NB4 (cell line): ENCODE measurements around the gene DENND6A.

Source experiments
- DNase-seq: peaks from one replicate; pipeline ENCODE4 v3.0.0; 2010; ENCODE audit warnings: low read depth
- H3K4me3 ChIP-seq: one replicate; pipeline ENCODE4 v1.5.1; 2011; ENCODE audit warnings: mild to moderate bottlenecking, low read depth, low read length, moderate library complexity
- MYC ChIP-seq: IDR thresholded peaks from 2 replicates; pipeline ENCODE4 v1.6.1; 2011; ENCODE audit warnings: low read depth, low read length
- POLR2A ChIP-seq: IDR thresholded peaks from 2 replicates; pipeline ENCODE4 v1.6.1; 2011; ENCODE audit warnings: mild to moderate bottlenecking; ENCODE audit not compliant: insufficient read length; ENCODE audit errors: extremely low read depth
- TF ChIP-seq, protein P1 (sequence below): IDR thresholded peaks from one replicate; pipeline ENCODE4 v1.5.1; 2012; ENCODE audit warnings: low read depth, low read length
- TF ChIP-seq, protein P2 (sequence below): IDR thresholded peaks from 2 replicates; pipeline ENCODE4 v1.6.1; 2011; ENCODE audit warnings: low read depth, low read length

The DENND6A gene

DNA sequence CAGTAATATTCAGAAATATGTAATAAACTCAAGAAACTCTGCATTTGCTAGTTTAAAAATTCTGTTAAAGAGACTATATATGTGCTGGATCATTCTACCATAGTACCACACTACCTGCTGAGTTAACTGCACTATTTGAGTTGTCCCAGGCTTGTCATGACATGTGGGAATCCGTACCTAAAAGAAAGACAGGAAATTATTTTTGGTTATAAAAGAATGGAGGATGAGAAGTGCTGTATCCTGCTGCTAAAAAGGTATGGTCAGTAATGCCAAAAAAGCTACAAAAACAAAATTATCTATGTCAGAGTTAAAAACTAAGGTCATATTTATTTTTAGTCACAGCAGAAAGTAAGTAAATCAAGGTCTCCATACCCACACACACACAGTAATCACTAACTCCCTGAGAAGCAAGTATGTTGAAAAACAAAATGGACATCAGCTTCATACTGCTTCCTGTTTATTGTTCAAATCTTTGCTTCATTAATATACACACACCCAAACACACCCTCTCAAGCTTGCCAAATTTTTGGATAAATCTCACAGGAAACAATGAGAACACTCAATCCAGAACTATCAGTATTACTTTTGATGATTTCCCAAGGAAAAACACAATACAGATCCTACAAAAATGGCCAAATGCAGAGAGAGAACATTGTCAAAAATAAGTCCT, 33.7 kb downstream of the DENND6A start:
- no peak overlapping the region for H3K4me3 ChIP-seq
- TF ChIP-seq MYC (no peak), POLR2A (no peak)
- TF ChIP-seq, protein P1, sequence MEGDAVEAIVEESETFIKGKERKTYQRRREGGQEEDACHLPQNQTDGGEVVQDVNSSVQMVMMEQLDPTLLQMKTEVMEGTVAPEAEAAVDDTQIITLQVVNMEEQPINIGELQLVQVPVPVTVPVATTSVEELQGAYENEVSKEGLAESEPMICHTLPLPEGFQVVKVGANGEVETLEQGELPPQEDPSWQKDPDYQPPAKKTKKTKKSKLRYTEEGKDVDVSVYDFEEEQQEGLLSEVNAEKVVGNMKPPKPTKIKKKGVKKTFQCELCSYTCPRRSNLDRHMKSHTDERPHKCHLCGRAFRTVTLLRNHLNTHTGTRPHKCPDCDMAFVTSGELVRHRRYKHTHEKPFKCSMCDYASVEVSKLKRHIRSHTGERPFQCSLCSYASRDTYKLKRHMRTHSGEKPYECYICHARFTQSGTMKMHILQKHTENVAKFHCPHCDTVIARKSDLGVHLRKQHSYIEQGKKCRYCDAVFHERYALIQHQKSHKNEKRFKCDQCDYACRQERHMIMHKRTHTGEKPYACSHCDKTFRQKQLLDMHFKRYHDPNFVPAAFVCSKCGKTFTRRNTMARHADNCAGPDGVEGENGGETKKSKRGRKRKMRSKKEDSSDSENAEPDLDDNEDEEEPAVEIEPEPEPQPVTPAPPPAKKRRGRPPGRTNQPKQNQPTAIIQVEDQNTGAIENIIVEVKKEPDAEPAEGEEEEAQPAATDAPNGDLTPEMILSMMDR, result no peak
- TF ChIP-seq, protein P2, sequence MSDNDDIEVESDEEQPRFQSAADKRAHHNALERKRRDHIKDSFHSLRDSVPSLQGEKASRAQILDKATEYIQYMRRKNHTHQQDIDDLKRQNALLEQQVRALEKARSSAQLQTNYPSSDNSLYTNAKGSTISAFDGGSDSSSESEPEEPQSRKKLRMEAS, result no peak
- DNase-seq, result no peak

DNA sequence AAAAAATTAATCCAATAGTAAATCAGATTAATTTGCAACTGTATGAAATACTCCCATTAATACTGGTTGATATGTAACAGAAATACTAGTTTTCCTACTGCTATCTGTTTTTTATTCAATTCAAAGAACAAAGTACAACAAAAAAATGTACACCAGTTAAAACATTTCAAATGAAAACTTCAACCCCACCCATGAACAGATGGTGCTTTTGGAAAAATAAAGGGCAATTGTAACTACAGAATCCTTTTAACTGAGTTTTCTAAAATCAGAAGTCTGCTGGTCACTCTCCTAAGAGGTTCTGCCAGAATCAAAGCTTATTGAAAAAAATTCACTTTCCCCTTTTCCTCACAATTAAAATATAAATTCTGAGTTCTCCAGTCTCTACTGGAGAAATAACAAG, 34.3 kb downstream of the DENND6A start:
- TF ChIP-seq, protein P1, result no peak
- no peak for TF ChIP-seq POLR2A
- no peak for TF ChIP-seq MYC
- TF ChIP-seq, protein P2, result no peak
- H3K4me3 ChIP-seq, result no peak overlapping the region
- DNase-seq, result no peak

DNA sequence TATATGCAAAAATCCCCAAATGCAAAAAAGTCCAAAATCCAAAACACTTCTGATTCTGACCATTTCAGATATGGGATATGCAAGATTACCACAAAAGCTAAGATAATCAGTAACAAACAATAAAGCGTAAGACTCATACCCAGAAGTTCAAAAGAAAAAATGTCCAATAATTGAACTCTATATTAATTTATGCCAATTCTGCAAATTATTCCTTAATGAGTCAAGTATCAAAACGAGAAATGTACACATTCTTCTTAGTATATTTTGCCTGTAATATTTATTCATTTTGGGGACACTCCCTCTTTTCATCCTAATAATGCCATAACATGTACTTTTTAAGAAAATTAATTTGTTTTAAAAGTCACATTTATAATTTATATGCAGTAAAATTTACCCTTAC, 37.1 kb downstream of the DENND6A start:
- no peak for DNase-seq
- TF ChIP-seq MYC, result no peak
- no peak for TF ChIP-seq POLR2A
- no peak overlapping the region for H3K4me3 ChIP-seq

DNA sequence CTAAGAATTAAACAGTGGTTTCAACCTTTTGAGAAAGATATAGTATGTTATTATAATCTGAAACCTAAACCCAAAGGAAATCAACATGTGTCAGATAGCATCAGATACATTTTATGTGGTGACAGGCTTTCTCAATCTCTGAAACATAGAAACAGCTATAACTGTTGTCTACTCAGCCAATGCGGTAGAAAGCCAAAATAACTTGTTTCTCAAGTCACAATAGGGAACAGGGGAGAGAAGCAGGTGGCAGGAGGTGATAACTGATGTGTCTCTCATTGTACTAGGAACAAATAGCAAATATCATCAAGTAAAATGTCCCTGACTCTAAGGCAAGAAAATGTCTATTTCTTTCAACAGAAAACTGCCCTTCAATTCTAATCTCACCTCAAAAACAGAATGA, 38.6 kb downstream of the DENND6A start:
- TF ChIP-seq, protein P1, result no peak
- TF ChIP-seq POLR2A (no peak), MYC (no peak)
- TF ChIP-seq, protein P2, result no peak
- no peak overlapping the region for H3K4me3 ChIP-seq
- no peak for DNase-seq

DNA sequence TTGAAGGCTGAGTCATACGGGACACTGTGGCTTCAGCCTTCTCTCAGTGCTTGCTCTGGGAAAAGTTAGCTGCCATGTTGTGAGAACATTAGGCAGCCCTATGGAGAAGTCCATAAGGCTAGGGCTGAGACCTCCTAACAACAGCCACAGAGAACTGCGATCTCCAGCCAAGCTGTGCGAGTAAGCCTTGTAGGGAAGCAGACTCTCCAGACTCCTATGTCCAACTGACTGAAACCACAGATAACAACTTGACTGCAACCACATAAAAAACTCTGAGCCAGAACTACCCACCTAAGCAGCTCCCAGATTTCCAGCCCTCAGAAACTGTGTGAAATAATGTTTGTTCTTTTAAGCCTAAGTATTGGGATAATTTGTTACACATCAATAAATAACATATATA, 40.7 kb downstream of the DENND6A start:
- no peak overlapping the region for H3K4me3 ChIP-seq
- DNase-seq, result no peak
- TF ChIP-seq, protein P1, result no peak
- TF ChIP-seq, protein P2, result no peak
- TF ChIP-seq MYC (no peak), POLR2A (no peak)

DNA sequence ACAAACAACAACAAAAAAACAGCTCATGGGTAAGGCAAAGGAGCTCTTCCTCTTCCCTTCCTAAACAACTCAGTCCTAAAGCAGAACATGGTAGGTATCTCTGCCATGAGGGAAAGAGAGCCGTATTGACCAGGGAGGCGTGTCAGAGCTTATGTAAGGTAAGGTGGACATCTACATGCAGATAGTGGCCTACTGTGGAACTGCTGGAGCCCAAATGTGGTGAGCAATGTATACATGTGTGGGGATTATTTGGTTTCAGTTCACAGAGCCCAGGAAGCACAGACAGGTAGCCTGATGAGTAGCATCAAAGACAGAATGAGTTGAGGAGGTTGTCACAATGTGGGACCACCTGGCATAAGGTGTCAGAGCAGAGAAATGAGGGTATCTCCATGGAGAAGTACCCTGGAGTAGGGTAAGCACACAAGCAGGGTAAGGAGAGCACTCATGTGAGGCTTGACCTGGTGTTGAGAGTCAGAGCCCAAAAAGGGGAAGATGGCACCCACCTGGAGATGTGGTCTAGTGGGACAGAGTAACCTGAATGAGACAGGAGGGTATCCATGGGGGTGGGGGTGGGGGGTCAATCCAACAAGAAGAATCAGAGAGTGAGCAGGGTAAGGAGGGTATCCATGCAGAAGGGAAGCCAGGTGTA, 45.5 kb downstream of the DENND6A start:
- TF ChIP-seq, protein P2, result no peak
- TF ChIP-seq POLR2A (no peak), MYC (no peak)
- TF ChIP-seq, protein P1, result no peak
- DNase-seq, result no peak
- H3K4me3 ChIP-seq, result no peak overlapping the region
